A673 (cell line): ENCODE data around the gene AK3. TPM values are rescaled to one million over a fixed set of nuclear protein-coding genes. Genes with fewer than 3 reads are reported as not detected.
"Not testable (repeated sequence)": the region's sequence is repeated elsewhere in the genome, so short reads cannot be mapped to it uniquely, and the experiment has no call there.

Source experiments
- BruUV-seq: library from RNA; stranded (reverse); fragments of 400-500 nt; replicated peaks from 2 replicates; lab custom pipeline; 2021; lab: Mats Ljungman, UMichigan
- CTCF ChIA-PET: fragments of 300-600 bp; sonication (Branson Sonifier 250); formaldehyde crosslinking; loops from one replicate; lab custom pipeline; 2022; ENCODE audit warnings: antibody characterized with exemption; lab: Charles Lee
- POLR2A ChIA-PET: fragments of 300-600 bp; sonication (Branson Sonifier 250); formaldehyde crosslinking; loops from one replicate; lab custom pipeline; 2022; ENCODE audit warnings: antibody characterized with exemption; ENCODE audit not compliant: low non-redundant PET; lab: Charles Lee
- DNase-seq: peaks from one replicate; pipeline ENCODE4 v3.0.0-alpha.2; 2015; ENCODE audit warnings: low spot score
- H3K27ac ChIP-seq: fragments of 200-600 bp; sonication (generic); 2 replicates; pipeline ENCODE4 v1.5.1; 2016; ENCODE audit warnings: mixed run types, low read depth, mild to moderate bottlenecking, mixed read lengths, antibody characterized with exemption, low read length; ENCODE audit not compliant: poor library complexity, severe bottlenecking
- H3K27me3 ChIP-seq: fragments of 200-600 bp; sonication (generic); replicated peaks from 2 replicates; pipeline ENCODE4 v1.6.1; 2017; ENCODE audit warnings: mixed run types, low read depth, mild to moderate bottlenecking, mixed read lengths, antibody characterized with exemption, low read length; ENCODE audit not compliant: insufficient read depth, poor library complexity
- H3K36me3 ChIP-seq: fragments of 200-600 bp; sonication (generic); 2 replicates; pipeline ENCODE4 v1.6.1; 2016; ENCODE audit warnings: mixed run types, mild to moderate bottlenecking, mixed read lengths, antibody characterized with exemption, low read length; ENCODE audit not compliant: insufficient read depth, poor library complexity, severe bottlenecking
- H3K4me1 ChIP-seq: fragments of 200-600 bp; sonication (generic); 2 replicates; pipeline ENCODE4 v1.6.1; 2017; ENCODE audit warnings: mixed run types, mild to moderate bottlenecking, mixed read lengths, antibody characterized with exemption, low read length; ENCODE audit not compliant: insufficient read depth, poor library complexity, severe bottlenecking
- H3K4me3 ChIP-seq: fragments of 200-600 bp; sonication (generic); 2 replicates; pipeline ENCODE4 v1.5.1; 2016; ENCODE audit warnings: low read depth, mixed run types, mild to moderate bottlenecking, mixed read lengths, low read length; ENCODE audit not compliant: poor library complexity, severe bottlenecking
- H3K9me3 ChIP-seq: fragments of 200-600 bp; sonication (generic); 2 replicates; pipeline ENCODE4 v1.6.1; 2016; ENCODE audit warnings: mixed run types, low read depth, mild to moderate bottlenecking, mixed read lengths, antibody characterized with exemption, low read length; ENCODE audit not compliant: poor library complexity, severe bottlenecking
- CTCF ChIP-seq: fragments of 300-800, 200-600 bp; sonication (generic); conservative IDR thresholded peaks from 2 replicates; pipeline ENCODE4 v1.5.1; 2017; ENCODE audit warnings: low read depth, mild to moderate bottlenecking, antibody characterized with exemption, low read length, moderate library complexity, mixed read lengths
- EZH2 ChIP-seq: fragments of 200-600 bp; sonication (generic); IDR thresholded peaks from 2 replicates; pipeline ENCODE4 v1.6.1; 2017; ENCODE audit warnings: borderline replicate concordance, low read depth, mild to moderate bottlenecking, mixed read lengths, antibody characterized with exemption, low read length; ENCODE audit not compliant: poor library complexity, severe bottlenecking
- intact Hi-C: fragments of 100-400 bp; cut with micrococcal nuclease; formaldehyde crosslinking; loops from one replicate; pipeline ENCODE4 v1.10.0; 2022; ENCODE audit not compliant: unreplicated experiment
- total RNA-seq: library from RNA; stranded (reverse); gene quantifications from 2 replicates; pipeline ENCODE4 v1.2.3, GENCODE V29; 2021

Gene AK3
- total RNA-seq, 1 experiment from 2014 or later, result 93.1 TPM

GRCh38 chr9:4661611-4662010, 79.4 kb downstream of the AK3 start:
- intact Hi-C loops, result loop anchor here (1.0 kb wide), 1 partner anchor 18 kb away; the partner anchor contains the start of gene CDC37L1
- ChIA-PET POLR2A (no interaction called here), CTCF (no interaction called here)
- no peaks in the 10 kb centered on the region for H3K9me3 ChIP-seq
- peak; percentile 52 for DNase-seq
- no peak for TF ChIP-seq CTCF
- TF ChIP-seq EZH2, result no peak
- H3K4me1 ChIP-seq, result peaks cover 29% of the 10 kb centered on the region
- BruUV-seq, result TSS peak; percentile 14
- no peaks in the 10 kb centered on the region for H3K27me3 ChIP-seq
- H3K4me3 ChIP-seq, result peak overlapping the region; percentile 79
- H3K36me3 ChIP-seq, result peaks cover 18% of the 10 kb centered on the region
- H3K27ac ChIP-seq, result peak overlapping the region; percentile 98

- peaks cover 18% of the 10 kb centered on the region for H3K36me3 ChIP-seq
- BruUV-seq, result no TSS peak
- intact Hi-C loops, result no loop called here
- POLR2A ChIA-PET, result no interaction called here
- DNase-seq, result peak; percentile 49
- peaks cover 28% of the 10 kb centered on the region for H3K4me1 ChIP-seq
- TF ChIP-seq EZH2 (no peak), CTCF (no peak)
- H3K9me3 ChIP-seq, result no peaks in the 10 kb centered on the region
- peak overlapping the region; percentile 98 for H3K27ac ChIP-seq
- H3K27me3 ChIP-seq, result no peaks in the 10 kb centered on the region
- H3K4me3 ChIP-seq, result peak overlapping the region; percentile 79
- CTCF ChIA-PET, result no interaction called here
Measured at GRCh38 chr9:4661165-4661564, 79.8 kb downstream of the AK3 start.

- H3K27me3 ChIP-seq, DNase-seq, H3K9me3 ChIP-seq, BruUV-seq, POLR2A ChIA-PET, H3K4me3 ChIP-seq, intact Hi-C loops, CTCF ChIA-PET: not testable (repeated sequence)
- H3K27ac ChIP-seq, result peak overlapping the region; percentile 98
- H3K36me3 ChIP-seq, result peaks cover 18% of the 10 kb centered on the region
- H3K4me1 ChIP-seq, result peaks cover 33% of the 10 kb centered on the region
Measured at GRCh38 chr9:4660665-4661064, 80.3 kb downstream of the AK3 start.

Other genes starting within 250 kb of the AK3 start
- 30.9 and 39.5 TPM in 2 replicates for gene PLPP6, start 78.9 kb downstream of the AK3 start, total RNA-seq
- gene SPATA6L, start 74.7 kb downstream of the AK3 start, total RNA-seq, result 20.4 and 21.2 TPM in 2 replicates
- 26.8 and 28.7 TPM in 2 replicates for gene CDC37L1, start 61.6 kb downstream of the AK3 start, total RNA-seq
- gene RCL1, start 51.7 kb upstream of the AK3 start, total RNA-seq, result 29.1 and 31.2 TPM in 2 replicates
- 7.3 and 10.5 TPM in 2 replicates for gene JAK2, start 244.1 kb upstream of the AK3 start, total RNA-seq